ENCODE measurements around the gene DLK2.

DLK2 gene

GRCh38 chr6:43495409-43495941, 40.1 kb upstream of the DLK2 start:
- Histone ChIP-seq H3K27ac (ENCODE audit: insufficient read depth, low read length, poor library complexity, severe bottlenecking) (no peak overlapping the region), H3K4me3 (ENCODE audit: insufficient read depth, low read depth, low read length, poor library complexity, severe bottlenecking) (no peak overlapping the region), H3K4me1 (ENCODE audit: control insufficient read depth, insufficient read depth, low read length, poor library complexity, severe bottlenecking) (peaks cover 14% of the 10 kb centered on the region), H3K27me3 (replicated peaks; ENCODE audit: control insufficient read depth, insufficient read depth, low read length, poor library complexity, severe bottlenecking) (no peaks in the 10 kb centered on the region), H3K9me3 (ENCODE audit: control insufficient read depth, low read length) (no peaks in the 10 kb centered on the region), H3K36me3 (ENCODE audit: control insufficient read depth, insufficient read depth, low read length) (peaks cover 25% of the 10 kb centered on the region)
- DNase-seq = no peak

GRCh38 chr6:43494766-43495165, 39.4 kb upstream of the DLK2 start:
- peaks cover 18% of the 10 kb centered on the region for H3K36me3 ChIP-seq (ENCODE audit: control insufficient read depth, insufficient read depth, low read length)
- no peaks in the 10 kb centered on the region for H3K27me3 ChIP-seq (replicated peaks; ENCODE audit: control insufficient read depth, insufficient read depth, low read length, poor library complexity, severe bottlenecking)
- H3K9me3 ChIP-seq (ENCODE audit: control insufficient read depth, low read length) = no peaks in the 10 kb centered on the region
- no peak for DNase-seq
- H3K27ac ChIP-seq (ENCODE audit: insufficient read depth, low read length, poor library complexity, severe bottlenecking) = no peak overlapping the region
- H3K4me1 ChIP-seq (ENCODE audit: control insufficient read depth, insufficient read depth, low read length, poor library complexity, severe bottlenecking) = peaks cover 14% of the 10 kb centered on the region
- no peak overlapping the region for H3K4me3 ChIP-seq (ENCODE audit: insufficient read depth, low read depth, low read length, poor library complexity, severe bottlenecking)

GRCh38 chr6:43494321-43494720, 39.0 kb upstream of the DLK2 start:
- Histone ChIP-seq H3K27ac (ENCODE audit: insufficient read depth, low read length, poor library complexity, severe bottlenecking) (no peak overlapping the region), H3K36me3 (ENCODE audit: control insufficient read depth, insufficient read depth, low read length) (peaks cover 17% of the 10 kb centered on the region), H3K4me3 (ENCODE audit: insufficient read depth, low read depth, low read length, poor library complexity, severe bottlenecking) (no peak overlapping the region), H3K9me3 (ENCODE audit: control insufficient read depth, low read length) (no peaks in the 10 kb centered on the region), H3K4me1 (ENCODE audit: control insufficient read depth, insufficient read depth, low read length, poor library complexity, severe bottlenecking) (peaks cover 14% of the 10 kb centered on the region), H3K27me3 (replicated peaks; ENCODE audit: control insufficient read depth, insufficient read depth, low read length, poor library complexity, severe bottlenecking) (no peaks in the 10 kb centered on the region)
- DNase-seq = no peak

GRCh38 chr6:43493833-43494232, 38.5 kb upstream of the DLK2 start:
- Histone ChIP-seq H3K4me3 (ENCODE audit: insufficient read depth, low read depth, low read length, poor library complexity, severe bottlenecking) (no peak overlapping the region), H3K36me3 (ENCODE audit: control insufficient read depth, insufficient read depth, low read length) (peaks cover 12% of the 10 kb centered on the region), H3K4me1 (ENCODE audit: control insufficient read depth, insufficient read depth, low read length, poor library complexity, severe bottlenecking) (peaks cover 14% of the 10 kb centered on the region), H3K27me3 (replicated peaks; ENCODE audit: control insufficient read depth, insufficient read depth, low read length, poor library complexity, severe bottlenecking) (no peaks in the 10 kb centered on the region), H3K9me3 (ENCODE audit: control insufficient read depth, low read length) (no peaks in the 10 kb centered on the region), H3K27ac (ENCODE audit: insufficient read depth, low read length, poor library complexity, severe bottlenecking) (no peak overlapping the region)
- DNase-seq = no peak

- Histone ChIP-seq H3K4me1 (ENCODE audit: control insufficient read depth, insufficient read depth, low read length, poor library complexity, severe bottlenecking) (peaks cover 14% of the 10 kb centered on the region), H3K27ac (ENCODE audit: insufficient read depth, low read length, poor library complexity, severe bottlenecking) (no peak overlapping the region), H3K36me3 (ENCODE audit: control insufficient read depth, insufficient read depth, low read length) (peaks cover 11% of the 10 kb centered on the region)
These were observed 37.9 kb upstream of the DLK2 start for GRCh38 chr6:43493230-43493629.

GRCh38 chr6:43492673-43493072, 37.3 kb upstream of the DLK2 start:
- Histone ChIP-seq H3K27ac (ENCODE audit: insufficient read depth, low read length, poor library complexity, severe bottlenecking) (no peak overlapping the region), H3K9me3 (ENCODE audit: control insufficient read depth, low read length) (no peaks in the 10 kb centered on the region), H3K36me3 (ENCODE audit: control insufficient read depth, insufficient read depth, low read length) (peaks cover 10% of the 10 kb centered on the region), H3K4me1 (ENCODE audit: control insufficient read depth, insufficient read depth, low read length, poor library complexity, severe bottlenecking) (peaks cover 14% of the 10 kb centered on the region), H3K4me3 (ENCODE audit: insufficient read depth, low read depth, low read length, poor library complexity, severe bottlenecking) (no peak overlapping the region), H3K27me3 (replicated peaks; ENCODE audit: control insufficient read depth, insufficient read depth, low read length, poor library complexity, severe bottlenecking) (no peaks in the 10 kb centered on the region)
- no peak for DNase-seq

More at GRCh38 chr6:43493230-43493629, 37.9 kb upstream of the DLK2 start:
- Histone ChIP-seq H3K4me3 (ENCODE audit: insufficient read depth, low read depth, low read length, poor library complexity, severe bottlenecking) (no peak overlapping the region), H3K9me3 (ENCODE audit: control insufficient read depth, low read length) (no peaks in the 10 kb centered on the region), H3K27me3 (replicated peaks; ENCODE audit: control insufficient read depth, insufficient read depth, low read length, poor library complexity, severe bottlenecking) (no peaks in the 10 kb centered on the region)
- no peak for DNase-seq

- Histone ChIP-seq H3K27ac (ENCODE audit: insufficient read depth, low read length, poor library complexity, severe bottlenecking) (no peak overlapping the region), H3K4me1 (ENCODE audit: control insufficient read depth, insufficient read depth, low read length, poor library complexity, severe bottlenecking) (peaks cover 14% of the 10 kb centered on the region)
These were observed 36.7 kb upstream of the DLK2 start for GRCh38 chr6:43491750-43492661.

GRCh38 chr6:43490523-43490939, 35.2 kb upstream of the DLK2 start:
- Histone ChIP-seq H3K4me1 (ENCODE audit: control insufficient read depth, insufficient read depth, low read length, poor library complexity, severe bottlenecking) (peaks cover 10% of the 10 kb centered on the region), H3K27ac (ENCODE audit: insufficient read depth, low read length, poor library complexity, severe bottlenecking) (no peak overlapping the region), H3K4me3 (ENCODE audit: insufficient read depth, low read depth, low read length, poor library complexity, severe bottlenecking) (no peak overlapping the region)

More at GRCh38 chr6:43491750-43492661, 36.7 kb upstream of the DLK2 start:
- Histone ChIP-seq H3K36me3 (ENCODE audit: control insufficient read depth, insufficient read depth, low read length) (peaks cover 10% of the 10 kb centered on the region), H3K4me3 (ENCODE audit: insufficient read depth, low read depth, low read length, poor library complexity, severe bottlenecking) (no peak overlapping the region), H3K9me3 (ENCODE audit: control insufficient read depth, low read length) (no peaks in the 10 kb centered on the region), H3K27me3 (replicated peaks; ENCODE audit: control insufficient read depth, insufficient read depth, low read length, poor library complexity, severe bottlenecking) (no peaks in the 10 kb centered on the region)
- DNase-seq = no peak

GRCh38 chr6:43489277-43490072, 34.1 kb upstream of the DLK2 start:
- Histone ChIP-seq H3K4me3 (ENCODE audit: insufficient read depth, low read depth, low read length, poor library complexity, severe bottlenecking) (no peak overlapping the region), H3K27ac (ENCODE audit: insufficient read depth, low read length, poor library complexity, severe bottlenecking) (no peak overlapping the region), H3K9me3 (ENCODE audit: control insufficient read depth, low read length) (no peaks in the 10 kb centered on the region), H3K36me3 (ENCODE audit: control insufficient read depth, insufficient read depth, low read length) (peaks cover 10% of the 10 kb centered on the region), H3K27me3 (replicated peaks; ENCODE audit: control insufficient read depth, insufficient read depth, low read length, poor library complexity, severe bottlenecking) (no peaks in the 10 kb centered on the region), H3K4me1 (ENCODE audit: control insufficient read depth, insufficient read depth, low read length, poor library complexity, severe bottlenecking) (no peaks in the 10 kb centered on the region)
- no peak for DNase-seq

More at GRCh38 chr6:43490523-43490939, 35.2 kb upstream of the DLK2 start:
- no peak for DNase-seq
- Histone ChIP-seq H3K9me3 (ENCODE audit: control insufficient read depth, low read length) (no peaks in the 10 kb centered on the region), H3K27me3 (replicated peaks; ENCODE audit: control insufficient read depth, insufficient read depth, low read length, poor library complexity, severe bottlenecking) (no peaks in the 10 kb centered on the region), H3K36me3 (ENCODE audit: control insufficient read depth, insufficient read depth, low read length) (peaks cover 10% of the 10 kb centered on the region)
